HepG2 (cell line): Measurements from ENCODE around the gene CHCHD1. TPM values are rescaled to one million over a fixed set of nuclear protein-coding genes. Genes with fewer than 3 reads are reported as not detected.

Source experiments
- ATAC-seq: fragments of 200-7000 bp; cut with Tn5 transposase; 3 replicates; pipeline ENCODE4 v1.9.1; 2020; ENCODE audit warnings: mild to moderate bottlenecking, moderate library complexity
- BruUV-seq: library from RNA; stranded (reverse); fragments of 400-500 nt; replicated peaks from 2 replicates; lab custom pipeline; 2021; lab: Mats Ljungman, UMichigan
- CTCF ChIA-PET: fragments of 300-600 bp; formaldehyde crosslinking; extraction: SDS; loops from one replicate; lab custom pipeline; 2021; ENCODE audit warnings: low total read pairs, inconsistent platforms, low intra/inter-chr PET ratio; lab: Yijun Ruan, JAX
- POLR2A ChIA-PET: fragments of 350-600 bp; sonication (Branson Sonifier 250); formaldehyde crosslinking; loops from one replicate; lab custom pipeline; 2020; ENCODE audit warnings: antibody characterized with exemption, inconsistent platforms; lab: Yijun Ruan, JAX
- DNase-seq: peaks from one replicate; pipeline ENCODE4 v3.0.0-alpha.2; 2015; ENCODE audit warnings: low spot score
- FAIRE-seq: peaks from 3 replicates; lab custom pipeline; 2011; peaks lifted over from hg19 to GRCh38; lab: Jason Lieb, UNC
- H2AFZ ChIP-seq: one replicate; pipeline ENCODE4 v1.6.1; 2011; ENCODE audit warnings: low read length, inconsistent platforms
- H3K27ac ChIP-seq: fragments of 300-600 bp; 3 replicates; pipeline ENCODE4 v1.8.0; 2011; ENCODE audit warnings: mixed run types, mild to moderate bottlenecking, mixed read lengths, low read length, inconsistent platforms; ENCODE audit not compliant: insufficient read depth; ENCODE audit errors: extremely low read length
- H3K27me3 ChIP-seq, 2 experiments: fragments of 200-600 bp in 1 of 2; 2 replicates in 1 of 2; 3 replicates in 1 of 2; pipeline versions ENCODE4 v1.6.0 to v1.8.0; 2011; ENCODE audit warnings: low read length in 2 of 2, mild to moderate bottlenecking in 2 of 2, moderate library complexity in 2 of 2, inconsistent platforms in 1 of 2; ENCODE audit not compliant: insufficient read depth in 2 of 2, control insufficient read depth in 1 of 2
- H3K36me3 ChIP-seq, 2 experiments: fragments of 200-600 bp in 1 of 2; replicated peaks in 1 of 2; 2 replicates in 1 of 2; 3 replicates in 1 of 2; pipeline versions ENCODE4 v1.5.1 to v1.8.0; 2011; ENCODE audit warnings: low read length in 2 of 2, inconsistent platforms in 1 of 2; ENCODE audit not compliant: insufficient read depth in 2 of 2, control insufficient read depth in 1 of 2
- H3K4me1 ChIP-seq: 2 replicates; pipeline ENCODE4 v1.5.1; 2012; ENCODE audit warnings: low read length, inconsistent platforms; ENCODE audit not compliant: insufficient read depth
- H3K4me2 ChIP-seq: 2 replicates; pipeline ENCODE4 v1.6.0; 2011; ENCODE audit warnings: low read depth, low read length, inconsistent platforms
- H3K4me3 ChIP-seq, 3 experiments: fragments of 200-600 bp in 1 of 3; sonication (generic), shearing (Covaris generic) in 1 of 3; replicated peaks in 1 of 3; 2 replicates each; pipeline ENCODE4 v1.5.1; 2011 to 2016; ENCODE audit warnings: low read length in 3 of 3, inconsistent platforms in 2 of 3, low read depth in 2 of 3, mild to moderate bottlenecking in 2 of 3, control low read depth in 1 of 3, mixed read lengths in 1 of 3; ENCODE audit not compliant: insufficient read depth in 1 of 3
- H3K79me2 ChIP-seq: one replicate; pipeline ENCODE4 v1.6.1; 2011; ENCODE audit warnings: low read length, inconsistent platforms; ENCODE audit not compliant: insufficient read depth
- H3K9ac ChIP-seq: 2 replicates; pipeline ENCODE4 v1.6.0; 2011; ENCODE audit warnings: mild to moderate bottlenecking, low read depth, low read length, inconsistent platforms; ENCODE audit not compliant: insufficient read depth
- H3K9me3 ChIP-seq: 2 replicates; pipeline ENCODE4 v1.5.1; 2012; ENCODE audit warnings: mild to moderate bottlenecking, low read length
- H4K20me1 ChIP-seq: 2 replicates; pipeline ENCODE4 v1.6.0; 2011; ENCODE audit warnings: inconsistent platforms, mild to moderate bottlenecking, low read length, moderate library complexity; ENCODE audit not compliant: insufficient read depth
- AGO2 ChIP-seq: fragments of 200-400 bp; formaldehyde crosslinking; optimal IDR thresholded peaks from 2 replicates; pipeline ENCODE3; 2017; ENCODE audit warnings: mild to moderate bottlenecking, low read depth, low read length, moderate library complexity
- ATF5 ChIP-seq: sonication (generic); formaldehyde crosslinking; IDR thresholded peaks from 2 replicates; pipeline ENCODE4 v1.4.0; 2020; ENCODE audit warnings: mild to moderate bottlenecking, low read depth, missing genetic modification reagents
- GATAD1 ChIP-seq: IDR thresholded peaks from 2 replicates; pipeline ENCODE4 v1.6.1; 2016; ENCODE audit warnings: missing genetic modification reagents, missing compliant biosample characterization
- NFATC3 ChIP-seq: sonication (generic); formaldehyde crosslinking; IDR thresholded peaks from 2 replicates; pipeline ENCODE4 v1.5.1; 2020; ENCODE audit warnings: mild to moderate bottlenecking, missing genetic modification reagents
- NRL ChIP-seq: sonication (generic); formaldehyde crosslinking; IDR thresholded peaks from 2 replicates; pipeline ENCODE4 v1.5.0; 2020; ENCODE audit warnings: missing genetic modification reagents, mild to moderate bottlenecking, moderate library complexity, borderline replicate concordance
- ZFP37 ChIP-seq: sonication (generic); formaldehyde crosslinking; IDR thresholded peaks from 2 replicates; pipeline ENCODE4 v1.4.0; 2020; ENCODE audit warnings: missing genetic modification reagents, borderline replicate concordance
- ZNF121 ChIP-seq: sonication (generic); formaldehyde crosslinking; IDR thresholded peaks from 2 replicates; pipeline ENCODE4 v1.5.0; 2020; ENCODE audit warnings: mild to moderate bottlenecking, missing genetic modification reagents
- WGBS: methylation state at CpG from one replicate; pipeline ENCODE4 v1.1.6; 2017; ENCODE audit warnings: low lambda C conversion rate; 5-methylcytosine and 5-hydroxymethylcytosine counted together
- in situ Hi-C: cut with HindIII; loops from 2 replicates; pipeline ENCODE4 v1.10.0; 2017; ENCODE audit warnings: low pct_unique_long_range_greater_than_20kb; ENCODE audit not compliant: extremely low pct_ligation_motif_present
- intact Hi-C: fragments of 100-400 bp; cut with micrococcal nuclease; formaldehyde crosslinking; loops from one replicate; pipeline ENCODE4 v1.10.0; 2022; ENCODE audit not compliant: unreplicated experiment
- polyA plus RNA-seq, 8 experiments: library from polyadenylated mRNA; depleted of rRNA in 3 of 8; stranded (reverse) in 7 of 8; unstranded in 1 of 8; fragments of >200 nt; fragmentation: Illumina TruSeq in 4 of 8; extraction: Trizol in 4 of 8; gene quantifications; 2 replicates each; pipeline versions ENCODE4 v1.2.1 to v1.2.3, GENCODE V29; 2011 to 2016; ENCODE audit warnings: low read depth in 4 of 8, missing spikeins in 1 of 8, mixed read lengths in 1 of 8; ENCODE audit not compliant: insufficient read depth in 1 of 8
- total RNA-seq, 5 experiments: library from RNA; depleted of rRNA; stranded (reverse); fragments of >200 nt; fragmentation: Illumina TruSeq; extraction: Trizol; gene quantifications; 2 replicates each; pipeline ENCODE4 v1.2.3, GENCODE V29; 2016; ENCODE audit warnings: low read depth in 1 of 5

Gene CHCHD1
- total and polyA plus RNA-seq, 2 of the 13 experiments (the other 11 are each of a cell fraction or from before 2014, with no cell fraction given): 36.9 to 71.2 TPM

- FAIRE-seq (no peak), ATAC-seq (no peak)
- H3K27me3 ChIP-seq: no peaks in the 10 kb centered on the region
- ChIA-PET CTCF (no interaction called here), POLR2A (interaction anchor here (1.6 kb wide), 2 partner anchors 21 to 55 kb away, joined by 3 to 8 read pairs; partner anchors contain the start of gene CAMK2G)
- intact Hi-C loops: no loop called here
- H3K27ac ChIP-seq: no peak overlapping the region
- no peak overlapping the region for H3K4me2 ChIP-seq
- BruUV-seq: no TSS peak
- H3K4me1 ChIP-seq: no peaks in the 10 kb centered on the region
- TF ChIP-seq ATF5 (no peak), GATAD1 (CRISPR knock-in tag) (no peak), ZNF121 (CRISPR knock-in tag) (no peak)
- TF ChIP-seq, all 625 proteins: peak for 0
- H2AFZ ChIP-seq: no peak overlapping the region
- in situ Hi-C loops: no loop called here
- no peak for DNase-seq
- H3K9ac ChIP-seq: no peak overlapping the region
- H3K4me3 ChIP-seq: no peak overlapping the region
- no peaks in the 10 kb centered on the region for H3K9me3 ChIP-seq
- WGBS: 96% methylated on average over 5 of the region's 5 CpGs
- H3K36me3 ChIP-seq: peaks cover 4 to 43% of the 10 kb centered on the region in 2 experiments
- no peaks in the 10 kb centered on the region for H4K20me1 ChIP-seq
- no peaks in the 10 kb centered on the region for H3K79me2 ChIP-seq
These were observed 37.2 kb downstream of the CHCHD1 start for GRCh38 chr10:73819081-73819480.

- H3K9ac ChIP-seq: no peak overlapping the region
- no peaks in the 10 kb centered on the region for H3K79me2 ChIP-seq
- DNase-seq (no peak), FAIRE-seq (no peak), ATAC-seq (peak; percentile 47; the same call in 2 of the 3 replicates)
- H3K27ac ChIP-seq: no peak overlapping the region
- no peaks in the 10 kb centered on the region for H4K20me1 ChIP-seq
- no peaks in the 10 kb centered on the region for H3K9me3 ChIP-seq
- no peak overlapping the region for H2AFZ ChIP-seq
- H3K36me3 ChIP-seq: peaks cover 7 to 44% of the 10 kb centered on the region in 2 experiments
- no peak overlapping the region for H3K4me2 ChIP-seq
- WGBS: 89% methylated on average over 11 of the region's 20 CpGs
- no peak overlapping the region for H3K4me3 ChIP-seq
- in situ Hi-C loops: no loop called here
- TF ChIP-seq NFATC3 (no peak), ZFP37 (CRISPR knock-in tag) (no peak), AGO2 (peak; percentile 58), NRL (no peak)
- H3K27me3 ChIP-seq: no peaks in the 10 kb centered on the region
- H3K4me1 ChIP-seq: no peaks in the 10 kb centered on the region
- no TSS peak for BruUV-seq
- intact Hi-C loops: no loop called here
- CTCF ChIA-PET: no interaction called here
- POLR2A ChIA-PET: interaction anchor here (1.6 kb wide), 2 partner anchors 21 to 55 kb away, joined by 3 to 8 read pairs; partner anchors contain the start of gene CAMK2G
These were observed 37.8 kb downstream of the CHCHD1 start for GRCh38 chr10:73819513-73820093.
